IMR-90 (cell line): ENCODE measurements around the gene KRTAP12-2. TPM values are rescaled to one million over a fixed set of nuclear protein-coding genes. Genes with fewer than 3 reads are reported as not detected.

ENCODE experiments used
- ATAC-seq: fragments of 200-7000 bp; cut with Tn5 transposase; 2 replicates; pipeline ENCODE4 v1.9.1; 2020; ENCODE audit warnings: low read depth, mild to moderate bottlenecking, moderate library complexity
- BruUV-seq: library from RNA; stranded (reverse); fragments of 400-500 nt; replicated peaks from 2 replicates; lab custom pipeline; 2021; lab: Mats Ljungman, UMichigan
- CTCF ChIA-PET: fragments of 300-600 bp; formaldehyde crosslinking; extraction: SDS; loops from one replicate; lab custom pipeline; 2021; ENCODE audit warnings: antibody characterized with exemption; lab: Yijun Ruan, JAX
- POLR2A ChIA-PET: fragments of 300-600 bp; sonication (Branson Sonifier 250); formaldehyde crosslinking; loops from one replicate; lab custom pipeline; 2022; ENCODE audit warnings: antibody characterized with exemption; ENCODE audit not compliant: unreplicated experiment; lab: Charles Lee
- DNase-seq: peaks from one replicate; pipeline ENCODE4 v3.0.0; 2013
- H2AFZ ChIP-seq: replicated peaks from 2 replicates; pipeline ENCODE3; 2013; ENCODE audit warnings: low read length, mild to moderate bottlenecking; ENCODE audit not compliant: poor library complexity
- H2AK5ac ChIP-seq: 2 replicates; pipeline ENCODE4 v1.6.1; 2013; ENCODE audit warnings: low read depth, low read length, inconsistent platforms
- H2AK9ac ChIP-seq: replicated peaks from 2 replicates; pipeline ENCODE3; 2013; ENCODE audit warnings: mild to moderate bottlenecking, low read depth, low read length, moderate library complexity; ENCODE audit not compliant: poor library complexity
- H2BK120ac ChIP-seq: 2 replicates; pipeline ENCODE4 v1.6.1; 2013; ENCODE audit warnings: low read depth, low read length, inconsistent platforms
- H2BK15ac ChIP-seq: 3 replicates; pipeline ENCODE4 v1.6.1; 2013; ENCODE audit warnings: low read depth, low read length, inconsistent platforms
- H2BK20ac ChIP-seq: 2 replicates; pipeline ENCODE4 v1.6.1; 2013; ENCODE audit warnings: low read depth, mild to moderate bottlenecking, inconsistent platforms, low read length, moderate library complexity
- H2BK5ac ChIP-seq: 2 replicates; pipeline ENCODE4 v1.6.1; 2013; ENCODE audit warnings: mild to moderate bottlenecking, low read depth, low read length, inconsistent platforms; ENCODE audit not compliant: poor library complexity, severe bottlenecking
- H3K14ac ChIP-seq: replicated peaks from 2 replicates; pipeline ENCODE4 v1.6.1; 2013; ENCODE audit warnings: low read depth, low read length, inconsistent platforms
- H3K18ac ChIP-seq: 2 replicates; pipeline ENCODE4 v1.6.1; 2013; ENCODE audit warnings: low read depth, low read length, control low read depth
- H3K23ac ChIP-seq: 2 replicates; pipeline ENCODE4 v1.6.1; 2013; ENCODE audit warnings: low read depth, low read length, inconsistent platforms
- H3K27ac ChIP-seq: 2 replicates; pipeline ENCODE4 v1.5.1; 2013; ENCODE audit warnings: mild to moderate bottlenecking, control low read depth, low read length; ENCODE audit not compliant: insufficient read depth
- H3K27me3 ChIP-seq: 2 replicates; pipeline ENCODE4 v1.6.1; 2013; ENCODE audit warnings: low read length; ENCODE audit not compliant: control insufficient read depth, insufficient read depth
- H3K36me3 ChIP-seq: 2 replicates; pipeline ENCODE4 v1.6.1; 2013; ENCODE audit warnings: low read length, mixed read lengths; ENCODE audit not compliant: control insufficient read depth, insufficient read depth
- H3K4ac ChIP-seq: 2 replicates; pipeline ENCODE4 v1.6.1; 2013; ENCODE audit warnings: low read depth, low read length, inconsistent platforms
- H3K4me1 ChIP-seq: 2 replicates; pipeline ENCODE4 v1.6.1; 2013; ENCODE audit warnings: low read length, mixed read lengths; ENCODE audit not compliant: control insufficient read depth, insufficient read depth
- H3K4me2 ChIP-seq: 2 replicates; pipeline ENCODE4 v1.6.1; 2013; ENCODE audit warnings: low read depth, mild to moderate bottlenecking, control low read depth, low read length, moderate library complexity
- H3K4me3 ChIP-seq: 2 replicates; pipeline ENCODE4 v1.5.1; 2013; ENCODE audit warnings: low read depth, mild to moderate bottlenecking, control low read depth, low read length, moderate library complexity; ENCODE audit not compliant: insufficient read depth
- H3K56ac ChIP-seq: 2 replicates; pipeline ENCODE4 v1.6.1; 2013; ENCODE audit warnings: low read length, inconsistent platforms; ENCODE audit not compliant: insufficient read depth; ENCODE audit errors: extremely low read depth
- H3K79me1 ChIP-seq, 2 experiments: 2 replicates each; pipeline ENCODE4 v1.6.1; 2013; ENCODE audit warnings: low read length in 2 of 2, inconsistent platforms in 1 of 2, low read depth in 1 of 2
- H3K9ac ChIP-seq: 2 replicates; pipeline ENCODE4 v1.6.1; 2013; ENCODE audit warnings: low read depth, low read length, control low read depth
- H3K9me1 ChIP-seq: 2 replicates; pipeline ENCODE4 v1.6.1; 2013; ENCODE audit warnings: low read length, inconsistent platforms; ENCODE audit not compliant: insufficient read depth
- H3K9me3 ChIP-seq: 2 replicates; pipeline ENCODE4 v1.6.1; 2013; ENCODE audit warnings: low read length; ENCODE audit not compliant: control insufficient read depth, insufficient read depth
- H4K20me1 ChIP-seq: 2 replicates; pipeline ENCODE4 v1.6.1; 2013; ENCODE audit warnings: low read length, inconsistent platforms; ENCODE audit not compliant: insufficient read depth
- H4K5ac ChIP-seq: 2 replicates; pipeline ENCODE4 v1.6.1; 2013; ENCODE audit warnings: mild to moderate bottlenecking, low read depth, low read length, control low read depth
- H4K8ac ChIP-seq, 2 experiments: 2 replicates each; pipeline ENCODE4 v1.6.1; 2013; ENCODE audit warnings: low read depth in 2 of 2, low read length in 2 of 2, control low read depth in 1 of 2, inconsistent platforms in 1 of 2
- H4K91ac ChIP-seq: 2 replicates; pipeline ENCODE4 v1.6.1; 2013; ENCODE audit warnings: low read depth, low read length, inconsistent platforms; ENCODE audit not compliant: insufficient read depth
- CEBPB ChIP-seq: IDR thresholded peaks from 2 replicates; pipeline ENCODE4 v1.6.1; 2012; ENCODE audit warnings: low read depth, low read length, improper control_type of control experiment
- FOS ChIP-seq: fragments of 150-350 bp; IDR thresholded peaks from 2 replicates; pipeline ENCODE4 v1.6.1; 2016; ENCODE audit warnings: low read depth, low read length
- MXI1 ChIP-seq: IDR thresholded peaks from 2 replicates; pipeline ENCODE4 v1.6.1; 2012; ENCODE audit warnings: low read depth, mild to moderate bottlenecking, low read length, moderate library complexity, borderline replicate concordance
- RFX5 ChIP-seq: IDR thresholded peaks from 2 replicates; pipeline ENCODE4 v1.8.0; 2012; ENCODE audit warnings: low read depth, mild to moderate bottlenecking, low read length, moderate library complexity
- SMC3 ChIP-seq: fragments of 150-350 bp; IDR thresholded peaks from 2 replicates; pipeline ENCODE4 v1.6.1; 2016; ENCODE audit warnings: low read depth, mild to moderate bottlenecking, antibody characterized with exemption, low read length, moderate library complexity
- WGBS, 2 experiments: methylation state at CpG; one replicate each; pipeline versions ENCODE4 v1.1.5 to v1.1.7; 2013; ENCODE audit warnings: missing lambda C conversion rate in 2 of 2; ENCODE audit not compliant: insufficient read length in 1 of 2; ENCODE audit errors: extremely low coverage in 2 of 2; 5-methylcytosine and 5-hydroxymethylcytosine counted together
- dilution Hi-C: fragments of 300-500 bp; cut with HindIII; formaldehyde crosslinking; loops from one replicate; pipeline ENCODE4 v1.14.3; 2018; ENCODE audit warnings: low sequenced_read_pairs; ENCODE audit not compliant: unreplicated experiment
- in situ Hi-C: fragments of 300-500 bp; cut with MboI; formaldehyde crosslinking; loops from 3 replicates; pipeline ENCODE4 v1.14.3; 2019; ENCODE audit warnings: low sequenced_read_pairs, inconsistent platforms, mixed read lengths
- intact Hi-C: fragments of 100-400 bp; cut with micrococcal nuclease; formaldehyde crosslinking; loops from 2 replicates; pipeline ENCODE4 v1.10.0; 2022
- polyA plus RNA-seq, 3 experiments: library from polyadenylated mRNA; depleted of rRNA; stranded (reverse); fragments of >200 nt; gene quantifications; 2 replicates each; pipeline ENCODE4 v1.2.3, GENCODE V29; 2012; ENCODE audit warnings: low replicate concordance in 1 of 3
- total RNA-seq: library from RNA; depleted of rRNA; stranded (reverse); fragments of >200 nt; gene quantifications from 2 replicates; pipeline ENCODE4 v1.2.3, GENCODE V29; 2012

The KRTAP12-2 gene
- total and polyA plus RNA-seq, 2 of the 4 experiments (the other 2 are of a cell fraction), result not detected

DNA sequence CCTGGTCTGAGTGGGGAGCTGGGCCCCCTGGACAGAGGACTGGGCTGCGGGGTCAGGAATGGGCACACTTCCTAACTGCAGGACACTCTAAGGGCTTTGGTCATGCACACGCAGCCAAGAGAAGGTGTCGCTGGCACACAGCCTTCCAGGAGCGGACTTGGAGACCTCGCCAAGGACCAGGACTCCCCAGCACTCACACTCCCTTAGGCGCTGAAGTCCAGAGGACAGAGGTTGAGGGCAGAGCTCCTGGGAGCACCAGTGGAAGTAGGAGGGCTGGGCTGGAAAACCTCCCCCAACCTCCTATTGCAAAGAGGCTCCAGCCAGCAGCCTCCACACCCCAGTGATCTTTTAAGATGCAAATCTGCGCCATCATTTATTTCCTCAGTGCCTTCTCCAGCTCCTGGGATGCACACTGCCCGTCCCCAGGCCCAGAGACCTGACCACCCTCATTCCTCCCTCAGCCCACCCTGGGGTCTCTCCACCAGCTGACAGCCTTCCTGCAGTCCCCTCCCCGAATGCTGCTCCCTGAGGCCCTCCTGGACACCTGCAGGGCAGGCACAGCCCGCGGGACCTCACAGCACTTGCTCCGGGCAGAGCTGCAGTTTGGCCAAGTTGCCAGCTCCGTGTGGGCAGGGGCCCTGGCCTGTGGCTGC is 41.6 kb upstream of the KRTAP12-2 start:
- Histone ChIP-seq H2BK120ac (no peak overlapping the region), H3K36me3 (no peaks in the 10 kb centered on the region), H3K79me1 (no peaks in the 10 kb centered on the region), H3K23ac (no peak overlapping the region), H3K9me1 (no peaks in the 10 kb centered on the region), H3K18ac (no peak overlapping the region), H4K8ac (no peak overlapping the region), H3K27me3 (peaks cover 82% of the 10 kb centered on the region), H4K91ac (no peak overlapping the region), H2AK9ac (peak overlapping the region; percentile 78), H4K20me1 (no peaks in the 10 kb centered on the region), H2AFZ (no peak overlapping the region), H3K4ac (no peak overlapping the region), H3K14ac (no peak overlapping the region), H3K9ac (no peak overlapping the region), H4K5ac (no peak overlapping the region), H2BK15ac (no peak overlapping the region), H3K9me3 (peaks cover 6% of the 10 kb centered on the region; the same call in 1 of the 2 replicates), H2BK20ac (no peak overlapping the region), H2AK5ac (no peak overlapping the region), H3K4me3 (no peak overlapping the region), H3K27ac (no peak overlapping the region), H2BK5ac (no peak overlapping the region), H3K4me1 (peaks cover 1% of the 10 kb centered on the region; the same call in 1 of the 2 replicates), H3K56ac (no peak overlapping the region), H3K4me2 (no peak overlapping the region)
- TF ChIP-seq RFX5 (no peak), SMC3 (no peak), MXI1 (no peak), FOS (no peak), CEBPB (no peak)
- BruUV-seq, result no TSS peak
- in situ Hi-C loops, result no loop called here
- intact Hi-C loops, result no loop called here
- POLR2A ChIA-PET, result no interaction called here
- dilution Hi-C loops, result no loop called here
- CTCF ChIA-PET, result no interaction called here
- no peak for DNase-seq
- 3% methylated on average over 4 of the region's 13 CpGs; no CpG with 5 or more reads in 1 of the 2 experiments for WGBS, 2 experiments
- no peak for ATAC-seq
